ENCODE results near the gene UNC13C. TPM values are rescaled to one million over a fixed set of nuclear protein-coding genes. Genes with fewer than 3 reads are reported as not detected.

The UNC13C gene
- total RNA-seq, 1 donor from 2014 or later = 3.7 TPM

DNA sequence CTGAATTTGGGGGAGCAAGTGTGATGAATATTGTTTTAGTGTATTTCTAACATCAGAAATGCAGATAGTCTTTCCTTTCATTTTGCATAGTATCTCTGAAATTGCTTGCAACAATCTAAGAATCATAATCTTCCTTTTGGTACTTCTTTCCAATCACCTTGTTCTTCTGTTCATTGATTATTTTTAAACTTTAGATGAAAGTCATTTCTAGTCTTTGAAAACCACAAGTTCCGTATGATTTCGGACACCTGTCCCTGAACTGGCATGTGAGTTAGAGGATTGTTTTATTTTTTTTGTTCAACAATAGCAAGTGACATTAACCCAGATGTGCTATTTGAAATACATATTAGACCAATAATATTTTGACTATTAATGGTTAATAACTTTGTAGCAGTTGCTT lies 329.7 kb downstream of the UNC13C start:
- Mint-ChIP-seq H3K4me1 (ENCODE audit: unreplicated experiment) (no peaks in the 10 kb centered on the region), H3K36me3 (no peaks in the 10 kb centered on the region), H3K4me3 (no peak overlapping the region), H3K9me3 (no peaks in the 10 kb centered on the region), H3K27me3 (no peaks in the 10 kb centered on the region), H3K27ac (no peak overlapping the region)
- TF ChIP-seq, protein P1, sequence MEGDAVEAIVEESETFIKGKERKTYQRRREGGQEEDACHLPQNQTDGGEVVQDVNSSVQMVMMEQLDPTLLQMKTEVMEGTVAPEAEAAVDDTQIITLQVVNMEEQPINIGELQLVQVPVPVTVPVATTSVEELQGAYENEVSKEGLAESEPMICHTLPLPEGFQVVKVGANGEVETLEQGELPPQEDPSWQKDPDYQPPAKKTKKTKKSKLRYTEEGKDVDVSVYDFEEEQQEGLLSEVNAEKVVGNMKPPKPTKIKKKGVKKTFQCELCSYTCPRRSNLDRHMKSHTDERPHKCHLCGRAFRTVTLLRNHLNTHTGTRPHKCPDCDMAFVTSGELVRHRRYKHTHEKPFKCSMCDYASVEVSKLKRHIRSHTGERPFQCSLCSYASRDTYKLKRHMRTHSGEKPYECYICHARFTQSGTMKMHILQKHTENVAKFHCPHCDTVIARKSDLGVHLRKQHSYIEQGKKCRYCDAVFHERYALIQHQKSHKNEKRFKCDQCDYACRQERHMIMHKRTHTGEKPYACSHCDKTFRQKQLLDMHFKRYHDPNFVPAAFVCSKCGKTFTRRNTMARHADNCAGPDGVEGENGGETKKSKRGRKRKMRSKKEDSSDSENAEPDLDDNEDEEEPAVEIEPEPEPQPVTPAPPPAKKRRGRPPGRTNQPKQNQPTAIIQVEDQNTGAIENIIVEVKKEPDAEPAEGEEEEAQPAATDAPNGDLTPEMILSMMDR (conservative IDR thresholded peaks at IDR 0.05) = no peak
- DNase-seq (ENCODE audit: extremely low spot score, unreplicated experiment) = no peak

DNA sequence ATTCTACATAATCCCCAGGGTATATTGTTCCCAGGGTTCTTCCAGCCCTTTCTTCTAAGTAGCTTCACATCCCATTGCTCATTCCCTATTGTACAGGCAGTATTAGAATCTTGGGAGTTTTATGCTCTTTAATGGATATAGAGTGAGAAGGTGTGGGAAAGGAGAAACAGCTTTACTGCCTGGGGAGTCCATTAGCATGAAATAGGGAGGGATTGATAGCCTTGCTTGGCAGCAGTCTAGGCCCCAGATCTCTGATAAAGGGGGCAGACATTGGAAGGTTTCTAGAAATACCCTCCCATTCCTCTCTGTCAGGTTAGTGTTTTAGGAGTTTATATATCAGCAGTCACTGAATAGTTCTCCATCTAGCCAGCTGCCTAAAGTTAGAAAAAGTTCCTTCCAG lies 334.3 kb downstream of the UNC13C start:
- H3K36me3 Mint-ChIP-seq = no peaks in the 10 kb centered on the region
- H3K9me3 Mint-ChIP-seq = no peaks in the 10 kb centered on the region
- H3K4me3 Mint-ChIP-seq = no peak overlapping the region
- no peaks in the 10 kb centered on the region for H3K27me3 Mint-ChIP-seq
- no peak for DNase-seq (ENCODE audit: extremely low spot score, unreplicated experiment)
- H3K27ac Mint-ChIP-seq = no peak overlapping the region
- H3K4me1 Mint-ChIP-seq (ENCODE audit: unreplicated experiment) = no peaks in the 10 kb centered on the region
- TF ChIP-seq, protein P1 (conservative IDR thresholded peaks at IDR 0.05) = no peak

DNA sequence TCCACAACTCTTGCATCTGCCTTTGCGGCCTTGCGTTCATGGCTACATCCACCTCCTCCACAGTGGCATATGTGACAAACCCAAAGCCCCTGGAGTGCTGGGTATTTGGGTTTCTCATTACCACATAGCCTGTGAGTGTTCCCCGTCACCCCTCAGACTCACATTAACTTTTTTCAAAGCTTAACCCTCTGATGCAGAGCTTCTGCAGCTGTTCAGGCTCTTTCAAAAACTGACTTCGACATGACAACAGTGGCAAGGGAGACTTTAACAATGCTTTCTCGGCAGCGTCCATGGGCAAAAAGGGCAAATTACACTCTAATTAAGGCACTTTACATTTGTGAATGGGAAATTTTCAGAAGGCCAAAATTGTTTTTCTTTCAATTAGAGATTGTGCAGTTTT lies 343.2 kb downstream of the UNC13C start:
- Mint-ChIP-seq H3K36me3 (no peaks in the 10 kb centered on the region), H3K9me3 (no peaks in the 10 kb centered on the region), H3K27ac (no peak overlapping the region), H3K27me3 (no peaks in the 10 kb centered on the region), H3K4me3 (no peak overlapping the region), H3K4me1 (ENCODE audit: unreplicated experiment) (no peaks in the 10 kb centered on the region)
- TF ChIP-seq, protein P1 (conservative IDR thresholded peaks at IDR 0.05) = no peak
- DNase-seq (ENCODE audit: extremely low spot score, unreplicated experiment) = no peak

DNA sequence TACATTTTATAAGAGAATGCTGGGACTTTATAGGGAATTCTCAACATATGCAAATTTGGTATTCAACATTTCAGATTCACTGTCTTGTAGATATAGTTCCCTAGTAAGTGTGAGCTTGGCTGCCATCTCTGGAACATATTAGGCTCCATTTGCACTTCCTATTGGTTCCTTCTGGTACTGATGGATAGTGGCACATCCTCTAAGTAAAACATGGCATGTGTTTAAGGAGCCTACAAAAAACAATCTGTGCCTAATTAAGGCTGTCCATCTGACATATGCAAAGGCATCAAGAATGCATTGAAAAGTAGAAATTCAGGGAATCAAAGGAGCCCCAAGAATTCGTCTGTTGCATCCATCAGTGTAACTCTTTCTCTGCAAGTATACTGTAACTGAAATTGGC lies 344.1 kb downstream of the UNC13C start:
- no peaks in the 10 kb centered on the region for H3K27me3 Mint-ChIP-seq
- H3K4me3 Mint-ChIP-seq = no peak overlapping the region
- no peak overlapping the region for H3K27ac Mint-ChIP-seq
- TF ChIP-seq, protein P1 (conservative IDR thresholded peaks at IDR 0.05) = no peak
- no peak for DNase-seq (ENCODE audit: extremely low spot score, unreplicated experiment)
- no peaks in the 10 kb centered on the region for H3K36me3 Mint-ChIP-seq
- H3K9me3 Mint-ChIP-seq = no peaks in the 10 kb centered on the region
- no peaks in the 10 kb centered on the region for H3K4me1 Mint-ChIP-seq (ENCODE audit: unreplicated experiment)

DNA sequence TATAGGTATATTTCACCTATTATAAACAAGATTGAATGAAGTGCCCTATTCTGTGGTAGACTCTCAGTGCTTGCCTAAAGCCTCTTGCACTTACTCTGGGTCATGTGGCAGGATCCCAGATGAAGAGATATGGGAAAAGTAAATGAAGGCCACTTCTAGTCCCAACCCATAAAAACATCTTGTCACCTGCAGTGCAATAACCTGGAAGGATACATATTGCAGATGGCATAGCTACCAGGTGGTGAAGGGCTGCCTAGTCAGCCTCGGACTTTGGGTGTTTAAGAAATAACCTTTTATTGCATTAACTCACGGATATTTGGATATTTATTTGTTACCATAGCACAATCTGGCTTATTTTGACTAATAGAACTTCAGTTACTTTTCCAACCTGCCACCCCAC lies 367.1 kb downstream of the UNC13C start:
- H3K4me1 Mint-ChIP-seq (ENCODE audit: unreplicated experiment) = no peaks in the 10 kb centered on the region
- peaks cover 5% of the 10 kb centered on the region for H3K9me3 Mint-ChIP-seq
- DNase-seq (ENCODE audit: extremely low spot score, unreplicated experiment) = no peak
- H3K27me3 Mint-ChIP-seq = no peaks in the 10 kb centered on the region
- H3K27ac Mint-ChIP-seq = no peak overlapping the region
- H3K4me3 Mint-ChIP-seq = no peak overlapping the region
- TF ChIP-seq, protein P1 (conservative IDR thresholded peaks at IDR 0.05) = no peak
- no peaks in the 10 kb centered on the region for H3K36me3 Mint-ChIP-seq

DNA sequence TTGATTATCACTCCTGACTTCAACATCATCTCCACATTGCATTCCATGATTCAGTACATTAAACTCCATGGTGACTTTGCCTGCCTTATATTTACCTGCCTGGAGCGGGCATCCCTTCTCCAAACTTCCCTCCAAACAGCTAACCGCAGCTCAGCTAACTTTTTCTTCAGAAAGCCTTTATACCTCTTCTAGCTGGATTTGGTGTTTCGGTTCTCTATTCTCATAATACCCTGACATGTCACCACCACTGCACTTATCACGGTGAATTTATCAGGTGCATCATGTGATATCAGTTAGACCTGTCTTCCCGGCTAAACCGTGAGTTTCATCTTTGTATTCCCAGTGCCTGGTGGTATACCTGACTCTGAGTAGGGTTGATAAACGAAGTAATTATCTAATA lies 367.6 kb downstream of the UNC13C start:
- no peaks in the 10 kb centered on the region for H3K27me3 Mint-ChIP-seq
- H3K36me3 Mint-ChIP-seq = no peaks in the 10 kb centered on the region
- no peak for DNase-seq (ENCODE audit: extremely low spot score, unreplicated experiment)
- H3K4me1 Mint-ChIP-seq (ENCODE audit: unreplicated experiment) = no peaks in the 10 kb centered on the region
- TF ChIP-seq, protein P1 (conservative IDR thresholded peaks at IDR 0.05) = no peak
- H3K4me3 Mint-ChIP-seq = no peak overlapping the region
- no peak overlapping the region for H3K27ac Mint-ChIP-seq
- H3K9me3 Mint-ChIP-seq = peaks cover 5% of the 10 kb centered on the region
